GM18951 (cell line): ENCODE results near the gene TM9SF1.

Experiments used
- POLR2A ChIP-seq: IDR thresholded peaks from 4 replicates; pipeline ENCODE4 v1.6.1; 2011; ENCODE audit warnings: mild to moderate bottlenecking; ENCODE audit not compliant: insufficient read length, insufficient read depth; ENCODE audit errors: extremely low read depth
- in situ Hi-C: fragments of 300-500 bp; cut with MboI; formaldehyde crosslinking; loops from one replicate; pipeline ENCODE4 v1.12.0; 2022; ENCODE audit warnings: low sequenced_read_pairs, mixed read lengths, inconsistent platforms; ENCODE audit not compliant: unreplicated experiment

Gene TM9SF1

GRCh38 chr14:24150993-24151392 lies 44.2 kb downstream of the TM9SF1 start:
- in situ Hi-C loops: no loop called here
- TF ChIP-seq POLR2A: no peak

GRCh38 chr14:24150567-24150966 lies 44.7 kb downstream of the TM9SF1 start:
- TF ChIP-seq POLR2A: no peak
- in situ Hi-C loops: no loop called here

- in situ Hi-C loops: no loop called here
- TF ChIP-seq POLR2A: no peak
Measured at GRCh38 chr14:24150061-24150460, 45.2 kb downstream of the TM9SF1 start.

GRCh38 chr14:24149302-24149969 lies 45.8 kb downstream of the TM9SF1 start:
- TF ChIP-seq POLR2A: no peak
- in situ Hi-C loops: no loop called here

- no peak for TF ChIP-seq POLR2A
- in situ Hi-C loops: no loop called here
Measured at GRCh38 chr14:24147761-24148428, 47.3 kb downstream of the TM9SF1 start.

DNA sequence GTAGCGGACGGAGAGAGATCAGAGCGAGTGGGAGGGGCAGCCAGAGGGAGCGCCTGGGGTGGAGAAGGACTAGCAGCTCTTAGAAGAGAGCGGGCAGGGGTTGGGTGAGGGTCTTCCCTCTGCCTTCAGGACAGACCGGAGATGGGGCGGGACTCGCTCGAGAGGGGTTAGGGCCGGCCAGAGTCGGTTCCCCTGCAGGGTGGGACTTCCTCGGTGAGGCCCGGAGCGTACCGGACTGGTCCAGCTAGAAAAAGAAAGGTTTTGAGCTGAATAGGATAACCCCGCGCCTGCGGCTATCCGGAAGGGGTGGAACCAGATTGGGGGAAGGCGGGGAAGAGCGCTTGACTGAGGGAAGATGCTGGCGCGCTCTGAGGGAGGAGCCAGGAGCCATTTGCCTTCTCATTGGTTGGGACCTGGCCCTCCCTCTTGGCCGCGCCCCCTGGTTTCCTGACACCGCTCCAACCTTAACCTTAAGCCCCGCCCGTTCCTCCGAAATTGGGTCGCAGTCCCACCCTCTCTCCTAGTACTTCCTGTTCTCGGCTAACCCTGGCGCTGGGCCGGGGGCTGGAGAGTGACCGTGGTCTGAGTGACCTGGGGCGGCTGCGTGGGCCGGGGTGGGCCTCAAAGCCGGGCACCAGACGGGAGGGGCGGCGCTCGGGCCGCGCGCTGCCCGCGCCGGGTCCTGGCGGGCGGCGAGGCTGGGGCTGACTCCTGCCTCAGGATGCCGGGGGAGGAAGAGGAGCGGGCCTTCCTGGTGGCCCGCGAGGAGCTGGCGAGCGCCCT lies 48.1 kb downstream of the TM9SF1 start, which contains the start of gene RNF31:
Gene RNF31 (plus strand): TSS at position 521 of the 783 bp plus-strand sequence. CDS start 201 bp downstream, at position 722.
- peak; percentile 73 for TF ChIP-seq POLR2A

DNA sequence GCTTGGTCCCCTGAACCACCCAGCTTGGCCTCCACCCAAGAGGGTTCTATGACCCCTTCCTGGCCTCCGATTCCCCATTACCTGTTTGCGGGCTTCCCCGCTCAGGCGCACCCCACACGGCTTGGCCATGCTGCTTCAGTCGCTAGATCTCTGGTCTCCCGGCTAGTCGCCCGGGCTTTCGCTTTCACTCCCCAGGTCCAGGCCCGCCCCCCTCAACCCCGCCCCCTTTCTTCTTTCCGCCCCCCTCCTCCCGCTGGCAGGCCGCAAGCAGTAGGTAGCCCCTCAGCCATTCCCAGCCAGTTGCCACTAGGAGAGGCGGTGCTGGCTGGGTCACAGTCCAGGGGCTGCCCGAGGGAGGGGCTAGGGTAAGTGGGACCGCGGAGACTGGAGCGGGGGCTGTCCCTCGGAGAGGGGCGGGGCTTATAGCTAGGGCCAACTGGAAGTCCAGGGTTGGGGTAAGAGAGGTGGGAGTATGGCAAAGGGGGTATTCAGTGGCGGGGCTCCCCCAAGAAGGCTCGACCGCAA lies 48.7 kb downstream of the TM9SF1 start, which contains the start of gene PSME2:
Gene PSME2 (minus strand): TSS at position 158 of the 525 bp plus-strand sequence. CDS start 29 bp downstream, at position 129.
- TF ChIP-seq POLR2A: peak; percentile 83
- in situ Hi-C loops: no loop called here

More for the DNA sequence above, 48.1 kb downstream of the TM9SF1 start, which contains the start of gene RNF31:
- in situ Hi-C loops: no loop called here

- in situ Hi-C loops: no loop called here
- TF ChIP-seq POLR2A: no peak
Measured at GRCh38 chr14:24145690-24146452, 49.4 kb downstream of the TM9SF1 start.

GRCh38 chr14:24145219-24145618 lies 50.0 kb downstream of the TM9SF1 start:
- no peak for TF ChIP-seq POLR2A
- in situ Hi-C loops: no loop called here

- in situ Hi-C loops: no loop called here
- TF ChIP-seq POLR2A: no peak
Measured at GRCh38 chr14:24144451-24144850, 50.8 kb downstream of the TM9SF1 start.

GRCh38 chr14:24143511-24143910 lies 51.7 kb downstream of the TM9SF1 start:
- in situ Hi-C loops: no loop called here
- TF ChIP-seq POLR2A: no peak

DNA sequence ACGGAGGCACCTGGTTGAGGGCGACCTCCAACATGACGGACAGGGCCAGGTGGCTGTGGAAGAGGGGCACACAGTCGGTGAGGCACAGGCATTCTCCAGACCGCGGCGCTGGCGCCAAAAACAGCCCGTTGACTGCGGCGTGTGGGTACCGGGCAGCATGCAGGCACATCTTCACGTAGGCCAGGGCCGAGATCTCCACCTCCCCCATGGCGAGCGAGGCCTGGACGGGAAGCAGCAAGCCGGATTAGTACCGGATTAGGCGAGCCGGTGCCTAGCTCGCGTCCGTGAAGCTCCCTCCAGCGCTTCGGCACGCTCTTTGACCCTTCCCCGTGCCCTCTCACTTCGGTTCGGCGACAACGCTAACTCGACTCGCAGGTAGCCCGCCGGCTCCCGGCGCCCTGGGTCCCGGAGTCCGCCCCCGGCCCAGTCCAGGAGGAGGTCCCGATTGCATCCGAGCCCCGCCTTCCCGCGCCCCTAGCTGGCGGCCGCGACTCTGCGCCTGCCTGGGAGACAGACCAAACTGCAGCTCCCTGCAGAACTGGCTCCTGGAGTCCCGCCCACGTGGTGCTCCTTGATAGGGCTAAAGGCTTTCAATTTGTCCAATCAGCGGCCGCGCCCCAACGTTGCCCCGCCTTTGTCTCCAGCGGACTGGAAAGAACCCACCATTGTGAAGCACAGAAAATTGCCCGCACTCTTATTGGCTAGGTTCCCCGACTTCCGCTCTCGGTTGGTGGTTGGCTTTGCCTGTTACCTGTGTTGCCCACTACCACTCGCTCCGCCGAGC lies 54.0 kb downstream of the TM9SF1 start, which contains the start of gene EMC9:
Gene EMC9 (minus strand): TSS at position 495 of the 784 bp plus-strand sequence. CDS start 287 bp downstream, at position 208.
- peak; percentile 93 for TF ChIP-seq POLR2A
- in situ Hi-C loops: no loop called here
